Esophagus squamous epithelium (tissue), 5 donors: Measurements from ENCODE around the gene CNGB1. TPM values are rescaled to one million over a fixed set of nuclear protein-coding genes. Genes with fewer than 3 reads are reported as not detected.

ENCODE experiments used
- DNase-seq: peaks from one replicate; lab custom pipeline; 2025; lab: John Stamatoyannopoulos, UW
- H3K27ac ChIP-seq, 4 donors: fragments of 200-600 bp; sonication (generic); one replicate each; pipeline ENCODE4 v1.5.1; 2016 to 2019; ENCODE audit warnings: mild to moderate bottlenecking in 1 of 4
- H3K27me3 ChIP-seq, 4 donors: fragments of 200-600 bp; sonication (generic); 1 replicate in 3 of 4; 2 replicates in 1 of 4; pipeline versions ENCODE4 v1.5.1 to v1.6.0; 2017 to 2021; ENCODE audit warnings: antibody characterized with exemption in 1 of 4
- H3K36me3 ChIP-seq, 3 donors: fragments of 200-600 bp; sonication (generic); one replicate each; pipeline ENCODE4 v1.5.1; 2016 to 2019
- H3K4me1 ChIP-seq, 3 donors: fragments of 200-600 bp; sonication (generic); one replicate each; pipeline ENCODE4 v1.5.1; 2017 to 2019
- H3K4me3 ChIP-seq, 4 donors: fragments of 200-600 bp; sonication (generic); 1 replicate in 3 of 4; 2 replicates in 1 of 4; pipeline ENCODE4 v1.5.1; 2016 to 2019; ENCODE audit warnings: mild to moderate bottlenecking in 2 of 4, moderate library complexity in 1 of 4
- H3K9me3 ChIP-seq, 3 donors: fragments of 200-600 bp; sonication (generic); one replicate each; pipeline ENCODE4 v1.5.1; 2016 to 2019
- POLR2A ChIP-seq, 4 donors: fragments of 450-650 bp; IDR thresholded peaks; one replicate each; pipeline ENCODE4 v1.6.1; 2017; ENCODE audit warnings: antibody characterized with exemption in 4 of 4, mild to moderate bottlenecking in 4 of 4, moderate library complexity in 3 of 4
- WGBS, 2 donors: methylation state at CpG; one replicate each; pipeline ENCODE4 v1.1.5; 2018; 5-methylcytosine and 5-hydroxymethylcytosine counted together
- intact Hi-C: fragments of 100-400 bp; cut with DNase I; formaldehyde crosslinking; loops from one replicate; pipeline ENCODE4 v1.15.0; 2022
- total RNA-seq, 4 donors: library from RNA; depleted of rRNA; stranded (reverse); fragments of >200 nt; gene quantifications; one replicate each; pipeline ENCODE4 v1.1.0, GENCODE V29; 2016
- TF ChIP-seq, protein P1 (sequence below), 6 experiments: fragments of 450-650 bp in 4 of 6; fragments of 200-600 bp in 2 of 6; sonication (generic) in 2 of 6; IDR thresholded peaks; one replicate each; pipeline ENCODE4 v1.5.1; 2016 to 2019; ENCODE audit warnings: antibody characterized with exemption in 6 of 6, mild to moderate bottlenecking in 4 of 6, moderate library complexity in 4 of 6
- donor health status: DM: yes; HTN: yes; CAD: no.

CNGB1 gene
- under 1 TPM in 1 of 4 donors, not detected in 3; 0.04 TPM for total RNA-seq

DNA sequence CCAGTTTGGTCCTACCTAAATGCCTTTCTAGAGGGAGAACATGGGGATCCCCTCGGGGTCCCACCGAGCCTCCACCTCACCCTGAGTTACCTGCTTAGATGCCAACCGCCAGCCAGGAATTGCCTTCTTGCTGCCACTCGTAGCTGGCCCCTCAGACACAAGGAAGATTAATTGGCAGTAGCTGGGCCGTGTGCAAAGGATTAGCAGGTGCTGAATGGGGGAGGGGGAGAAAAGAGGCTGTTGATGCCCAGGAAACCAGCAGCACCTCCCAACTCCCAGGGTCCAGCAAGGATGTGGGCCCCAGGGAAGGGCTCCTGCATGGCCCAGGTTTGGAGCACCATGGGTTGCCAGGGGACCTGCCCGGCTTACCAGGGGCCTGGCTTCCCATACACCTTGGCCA is at the start of gene CNGB1:
TSS of gene CNGB1 (minus strand) at position 159 of the 400 bp plus-strand sequence. CDS start 3,842 bp downstream, outside the sequence.
- intact Hi-C loops: no loop called here

DNA sequence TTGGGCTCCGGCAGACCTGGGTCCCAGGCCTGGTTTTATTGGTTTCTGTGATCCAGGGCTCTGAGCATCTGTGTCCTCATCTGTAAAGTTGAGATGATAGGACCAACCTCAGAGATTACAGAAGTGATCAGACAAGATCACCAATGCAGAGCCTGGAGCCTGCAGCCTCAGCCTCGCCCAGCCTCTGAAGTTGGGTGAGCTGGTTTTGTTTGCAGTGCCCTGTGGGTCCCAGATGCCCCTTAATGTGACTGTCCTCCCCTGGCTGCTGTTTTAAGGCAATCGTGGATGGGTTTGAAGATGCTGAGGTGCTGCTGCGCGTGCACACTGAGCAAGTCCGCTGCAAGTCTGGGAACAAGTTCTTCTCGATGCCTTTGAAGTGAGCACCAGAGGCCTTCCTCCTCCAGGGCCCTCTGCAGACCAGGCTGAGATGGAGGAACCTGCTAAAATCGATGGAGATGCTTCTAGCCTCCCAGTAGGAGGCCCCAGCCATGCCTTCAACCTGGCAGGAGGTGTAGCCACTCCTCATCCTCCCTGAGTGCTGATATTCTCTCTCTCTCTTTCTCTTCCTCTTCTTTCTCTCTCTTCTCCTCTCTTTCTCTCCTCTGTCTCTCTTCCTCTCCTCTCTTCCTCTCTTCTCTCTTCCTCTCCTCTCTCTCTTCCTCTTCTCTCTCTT is 49.1 kb upstream of the CNGB1 start:
- Histone ChIP-seq H3K4me3 (no peak overlapping the region), H3K36me3 (peaks cover 5 to 34% (median 6%) of the 10 kb centered on the region in 3 donors), H3K27ac (no peak overlapping the region), H3K4me1 (peaks cover 7 to 44% (median 19%) of the 10 kb centered on the region in 3 donors), H3K27me3 (peaks cover 0 to 8% (median 0%) of the 10 kb centered on the region in 4 donors), H3K9me3 (no peaks in the 10 kb centered on the region)
- TF ChIP-seq, protein P1, sequence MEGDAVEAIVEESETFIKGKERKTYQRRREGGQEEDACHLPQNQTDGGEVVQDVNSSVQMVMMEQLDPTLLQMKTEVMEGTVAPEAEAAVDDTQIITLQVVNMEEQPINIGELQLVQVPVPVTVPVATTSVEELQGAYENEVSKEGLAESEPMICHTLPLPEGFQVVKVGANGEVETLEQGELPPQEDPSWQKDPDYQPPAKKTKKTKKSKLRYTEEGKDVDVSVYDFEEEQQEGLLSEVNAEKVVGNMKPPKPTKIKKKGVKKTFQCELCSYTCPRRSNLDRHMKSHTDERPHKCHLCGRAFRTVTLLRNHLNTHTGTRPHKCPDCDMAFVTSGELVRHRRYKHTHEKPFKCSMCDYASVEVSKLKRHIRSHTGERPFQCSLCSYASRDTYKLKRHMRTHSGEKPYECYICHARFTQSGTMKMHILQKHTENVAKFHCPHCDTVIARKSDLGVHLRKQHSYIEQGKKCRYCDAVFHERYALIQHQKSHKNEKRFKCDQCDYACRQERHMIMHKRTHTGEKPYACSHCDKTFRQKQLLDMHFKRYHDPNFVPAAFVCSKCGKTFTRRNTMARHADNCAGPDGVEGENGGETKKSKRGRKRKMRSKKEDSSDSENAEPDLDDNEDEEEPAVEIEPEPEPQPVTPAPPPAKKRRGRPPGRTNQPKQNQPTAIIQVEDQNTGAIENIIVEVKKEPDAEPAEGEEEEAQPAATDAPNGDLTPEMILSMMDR (IDR thresholded peaks at IDR 0.05): no peak
- no peak for TF ChIP-seq POLR2A (IDR thresholded peaks at IDR 0.05)
- DNase-seq: no peak
- intact Hi-C loops: loop anchor here (5.0 kb wide), 2 partner anchors 102 to 177 kb away; partner anchors contain the start of gene CSNK2A2
- WGBS, 2 donors: 73 to 83% methylated on average over 5 to 7 of the region's 8 CpGs

More for the DNA sequence above, at the start of gene CNGB1:
- Histone ChIP-seq H3K27ac (no peak within 1 kb of the TSS), H3K27me3 (no peaks in the 10 kb centered on the region), H3K36me3 (no peaks in the 10 kb centered on the region), H3K4me3 (no peak within 1 kb of the TSS), H3K4me1 (peaks cover 0 to 1% (median under 1%) of the 10 kb centered on the region in 3 donors), H3K9me3 (no peaks in the 10 kb centered on the region)
- DNase-seq: no peak
- 75 to 78% methylated on average over 6 of the region's 6 CpGs for WGBS, 2 donors
- TF ChIP-seq, protein P1 (IDR thresholded peaks at IDR 0.05): no peak
- TF ChIP-seq POLR2A (IDR thresholded peaks at IDR 0.05): no peak

DNA sequence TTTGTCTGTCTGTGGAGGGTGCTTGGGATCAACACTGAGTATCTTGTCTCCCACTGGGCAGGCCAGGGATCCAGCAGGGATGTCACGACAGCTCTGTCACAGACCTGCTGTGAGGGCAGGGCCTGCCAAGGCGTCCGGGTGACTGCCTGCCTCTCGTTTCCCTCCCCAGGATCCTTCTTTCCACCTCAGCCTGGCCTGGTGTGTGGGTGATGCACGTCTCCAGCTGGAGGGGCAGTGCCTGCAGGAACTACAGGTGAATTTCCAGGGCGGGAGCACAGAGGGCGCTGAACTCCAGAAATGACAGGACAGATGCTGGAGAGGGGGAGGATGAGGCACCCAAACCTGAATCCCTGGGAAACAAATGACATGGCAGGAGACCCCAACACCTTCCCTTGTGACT is 47.9 kb upstream of the CNGB1 start:
- intact Hi-C loops: no loop called here
- Histone ChIP-seq H3K4me3 (no peak overlapping the region), H3K27me3 (no peaks in the 10 kb centered on the region), H3K4me1 (peaks cover 0 to 32% (median 15%) of the 10 kb centered on the region in 3 donors), H3K36me3 (peaks cover 5 to 43% (median 10%) of the 10 kb centered on the region in 3 donors), H3K27ac (no peak overlapping the region), H3K9me3 (no peaks in the 10 kb centered on the region)
- WGBS, 2 donors: 78% methylated on average over 4 of the region's 7 CpGs; no CpG with 5 or more reads in 1 of the 2 donors
- DNase-seq: no peak
- TF ChIP-seq POLR2A (IDR thresholded peaks at IDR 0.05): no peak
- TF ChIP-seq, protein P1 (IDR thresholded peaks at IDR 0.05): no peak

DNA sequence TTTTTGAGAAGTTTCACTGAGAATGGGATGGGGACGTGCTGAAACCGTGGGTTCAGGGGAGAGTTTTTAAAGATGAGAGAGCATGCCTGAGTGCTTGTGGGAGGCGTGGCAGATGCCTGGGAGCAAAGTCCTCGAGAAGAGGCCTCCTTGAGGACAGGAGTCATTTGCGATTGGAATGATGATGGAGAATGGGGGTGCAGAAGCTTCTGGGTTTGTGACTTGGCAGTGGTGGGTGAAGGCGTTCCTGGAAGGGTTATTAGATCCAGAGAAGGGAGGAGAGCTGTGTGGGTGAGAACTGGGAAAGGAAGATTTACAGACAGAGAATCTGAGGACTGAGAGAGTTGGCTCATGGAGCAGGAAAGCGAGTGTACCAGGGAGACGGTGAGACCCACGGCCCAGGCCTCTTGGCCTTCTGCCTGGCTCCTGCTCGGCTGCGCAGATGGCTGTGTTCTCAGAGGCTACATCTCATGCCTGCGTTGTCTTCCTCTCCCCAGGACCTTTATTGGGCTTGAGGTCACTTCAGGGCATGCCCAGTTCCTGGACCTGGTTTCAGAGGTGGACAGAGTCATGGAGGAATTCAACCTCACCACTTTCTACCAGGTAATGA is 46.0 kb upstream of the CNGB1 start:
- TF ChIP-seq, protein P1 (IDR thresholded peaks at IDR 0.05): no peak
- Histone ChIP-seq H3K9me3 (no peaks in the 10 kb centered on the region), H3K27me3 (no peaks in the 10 kb centered on the region), H3K27ac (no peak overlapping the region), H3K4me1 (peaks cover 0 to 14% (median 0%) of the 10 kb centered on the region in 3 donors), H3K4me3 (no peak overlapping the region), H3K36me3 (peaks cover 5 to 59% (median 10%) of the 10 kb centered on the region in 3 donors)
- 64 to 67% methylated on average over 11 to 12 of the region's 12 CpGs for WGBS, 2 donors
- intact Hi-C loops: no loop called here
- no peak for DNase-seq
